A172 (cell line): ENCODE data around the gene PVALB. TPM values are rescaled to one million over a fixed set of nuclear protein-coding genes. Genes with fewer than 3 reads are reported as not detected.
"Not testable (repeated sequence)": the region's sequence is repeated elsewhere in the genome, so short reads cannot be mapped to it uniquely, and the experiment has no call there.

ENCODE experiments used
- DNase-seq: peaks from one replicate; pipeline ENCODE4 v3.0.0-alpha.2; 2015; ENCODE audit warnings: low spot score
- total RNA-seq: library from RNA; depleted of rRNA; stranded (reverse); fragments of >200 nt; shearing (Covaris generic); gene quantifications from 2 replicates; pipeline ENCODE4 v1.2.3, GENCODE V29; 2014; rRNA removed

Gene PVALB
- total RNA-seq, 1 experiment from 2014 or later, result not detected

DNA sequence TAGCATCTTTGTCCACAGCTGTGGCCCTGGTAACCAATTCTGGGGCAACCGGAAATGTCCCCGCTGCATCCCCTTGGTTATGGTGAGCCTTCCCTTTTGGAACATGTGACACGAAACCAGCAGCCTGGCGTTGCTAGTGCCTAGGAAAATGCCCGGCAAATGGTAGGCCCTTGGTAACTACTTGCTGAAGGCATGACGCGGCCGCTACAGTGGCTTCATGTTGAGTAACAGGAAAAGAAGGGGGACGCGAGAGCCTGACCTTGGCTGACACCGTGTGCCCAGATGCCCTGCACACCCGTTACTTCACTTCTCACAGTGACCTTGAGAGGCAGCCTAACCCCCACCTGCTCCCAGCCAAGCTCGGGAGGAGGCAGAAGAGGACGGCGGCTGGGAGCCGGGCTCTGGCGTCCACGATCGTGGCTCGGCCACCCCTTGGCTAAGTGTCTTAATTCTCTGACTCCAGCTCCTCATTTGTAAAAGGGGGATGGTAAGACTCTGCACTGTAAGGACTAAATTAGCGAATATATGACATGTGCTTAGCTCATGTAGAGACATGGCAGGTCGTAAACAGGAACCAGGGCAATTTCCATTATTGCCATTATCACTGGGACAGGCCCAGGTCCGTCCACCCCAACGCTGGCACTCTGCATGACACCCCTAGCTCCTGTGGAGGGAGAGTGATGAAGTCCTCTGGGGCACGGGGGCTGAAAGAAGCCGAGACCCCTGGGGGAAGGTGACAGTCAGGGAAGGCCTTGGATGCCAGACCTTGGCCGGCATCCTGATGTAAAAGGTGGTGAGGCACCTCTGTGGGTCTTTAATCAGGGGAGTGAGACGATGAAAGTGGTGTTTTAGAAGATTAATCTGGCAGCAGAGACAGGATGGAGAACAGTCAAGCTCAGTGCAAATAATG lies 59.8 kb downstream of the PVALB start:
- no peak for DNase-seq

GRCh38 chr22:36756031-36756430 lies 60.8 kb downstream of the PVALB start:
- DNase-seq, result no peak

DNA sequence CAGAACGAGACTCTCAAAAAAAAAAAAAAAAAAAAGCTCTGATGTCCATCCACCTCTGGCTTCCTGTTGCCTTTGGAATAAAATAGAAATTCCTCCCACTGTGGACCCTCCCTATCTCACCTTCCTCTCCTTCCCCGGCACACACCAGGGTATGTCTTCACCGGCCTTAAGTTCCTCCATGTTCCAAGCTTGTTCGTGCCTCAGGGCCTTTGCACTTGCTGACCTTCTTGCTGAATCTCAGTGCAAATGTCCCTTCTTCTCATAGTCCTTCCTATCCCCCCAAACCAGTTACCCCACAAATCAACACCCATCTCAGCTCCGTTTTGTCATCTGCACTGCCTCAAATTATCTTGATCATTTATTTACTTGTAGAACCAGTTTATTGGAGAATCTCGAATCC lies 61.5 kb downstream of the PVALB start:
- no peak for DNase-seq

DNA sequence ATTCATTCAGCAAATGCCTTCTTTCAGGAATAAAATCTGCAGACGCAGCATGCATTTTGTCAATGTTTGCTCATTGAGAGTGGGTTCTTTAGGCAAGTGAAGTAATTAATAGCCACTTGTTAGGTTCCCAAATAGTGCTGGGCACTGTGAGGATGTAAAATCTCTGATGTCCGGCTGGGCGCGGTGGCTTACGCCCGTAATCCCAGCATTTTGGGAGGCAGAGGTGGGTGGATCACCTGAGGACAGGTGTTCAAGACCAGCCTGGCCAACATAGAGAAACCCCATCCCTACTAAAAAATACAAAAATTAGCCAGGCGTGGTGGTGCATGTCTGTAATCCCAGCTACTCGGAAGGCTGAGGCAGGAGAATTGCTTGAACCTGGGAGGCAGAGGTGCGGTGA lies 62.0 kb downstream of the PVALB start:
- not testable (repeated sequence) for DNase-seq

DNA sequence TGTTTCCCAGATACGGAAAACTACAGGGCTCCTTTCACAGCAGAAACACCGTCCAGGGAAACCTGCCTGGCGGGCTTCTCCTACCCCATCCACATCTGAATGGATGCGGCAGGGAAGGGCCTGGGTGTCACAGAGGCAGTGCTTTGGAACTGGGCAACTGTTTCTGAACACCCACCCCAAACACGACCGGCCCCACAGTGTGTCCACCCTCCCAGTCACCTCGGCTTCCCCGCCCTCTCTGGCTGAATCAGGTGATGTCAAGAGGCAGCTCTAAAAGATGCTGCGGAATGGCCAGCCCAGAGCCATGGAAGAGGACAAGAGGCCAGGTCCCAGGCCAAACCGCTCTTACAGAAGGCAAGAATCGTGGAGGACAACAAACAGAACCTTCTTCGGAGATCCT lies 62.9 kb downstream of the PVALB start:
- no peak for DNase-seq

GRCh38 chr22:36753120-36753802 lies 63.6 kb downstream of the PVALB start:
- DNase-seq, result no peak

Other genes starting within 250 kb of the PVALB start
- gene CACNG2, start 113.3 kb downstream of the PVALB start, total RNA-seq, result 0.24 TPM in 1 of 2 replicates, not detected in the other
- gene IFT27, start 40.9 kb downstream of the PVALB start, total RNA-seq, result 12.5 and 14.2 TPM in 2 replicates
- gene NCF4, start 44.0 kb upstream of the PVALB start, total RNA-seq, result not detected in 2 replicates
- gene CSF2RB, start 96.6 kb upstream of the PVALB start, total RNA-seq, result 0.02 TPM in 1 of 2 replicates, not detected in the other
- 37.3 and 48.1 TPM in 2 replicates for gene TST, start 202.4 kb upstream of the PVALB start, total RNA-seq
- 57.0 and 68.4 TPM in 2 replicates for gene MPST, start 202.7 kb upstream of the PVALB start, total RNA-seq
- gene KCTD17, start 234.7 kb upstream of the PVALB start, total RNA-seq, result 20.5 and 21.3 TPM in 2 replicates